ENCODE data around the gene CDH15. TPM values are rescaled to one million over a fixed set of nuclear protein-coding genes. Genes with fewer than 3 reads are reported as not detected.

Gene CDH15
- total and polyA plus RNA-seq, 9 of the 15 experiments (the other 6 are each of a cell fraction or from before 2014, with no cell fraction given), result 0.07 to 0.18 TPM; not detected in 7

- Histone ChIP-seq H3K4me1 (replicated peaks in 1 of 2; ENCODE audit: control insufficient read depth in 2 of 2, insufficient read depth in 2 of 2, low read length in 2 of 2) (peaks cover 0 to 59% of the 10 kb centered on the region in 2 experiments; a peak in 2 of 5 replicates), H3K27me3 (ENCODE audit: control insufficient read depth in 2 of 2, insufficient read depth in 2 of 2, low read length in 2 of 2) (peaks cover 7 to 15% of the 10 kb centered on the region in 2 experiments), H3K36me3 (ENCODE audit: control insufficient read depth, insufficient read depth, low read length) (no peaks in the 10 kb centered on the region), H3K4me2 (ENCODE audit: insufficient read depth, low read length) (peak within 1 kb of the TSS; percentile 58; the same call in 1 of the 2 replicates), H3K9me1 (ENCODE audit: control insufficient read depth, insufficient read depth, low read length) (no peaks in the 10 kb centered on the region), H3K9me3 (replicated peaks; ENCODE audit: control insufficient read depth, insufficient read depth, low read depth, low read length) (peaks cover 5% of the 10 kb centered on the region), H3K9ac (ENCODE audit: insufficient read depth in 1 of 2, low read depth in 2 of 2, low read length in 2 of 2) (peak within 1 kb of the TSS in 1 of 2 experiments; percentile 89; a peak in 2 of 4 replicates), H2AFZ (ENCODE audit: low read depth, low read length) (peak within 1 kb of the TSS; percentile 72; the same call in 1 of the 2 replicates), H3K79me2 (ENCODE audit: control insufficient read depth, insufficient read depth, low read length) (no peaks in the 10 kb centered on the region), H3K4me3 (peak within 1 kb of the TSS; percentile 26; the same call in 1 of the 2 replicates), H4K20me1 (replicated peaks; ENCODE audit: control insufficient read depth, insufficient read depth, low read length) (no peaks in the 10 kb centered on the region; the same call in 1 of the 2 replicates), H3K27ac (ENCODE audit: extremely low read depth, low read depth, low read length) (no peak within 1 kb of the TSS)
- FAIRE-seq (no peak), DNase-seq (ENCODE audit: extremely low read depth in 1 of 4, low spot score in 3 of 4) (no peak), ATAC-seq (no peak)
- in situ Hi-C loops (cut with MboI) (no loop called here), intact Hi-C loops (cut with micrococcal nuclease) (no loop called here)
- TF ChIP-seq ZNF165 (CRISPR knock-in tag; IDR thresholded peaks at IDR 0.05; ENCODE audit: borderline replicate concordance), result no peak
- TF ChIP-seq NR2C1 (IDR thresholded peaks at IDR 0.05), result peak; percentile 79
- peak; percentile 87 for TF ChIP-seq NR2C1 (tag; IDR thresholded peaks at IDR 0.05)
- peak; percentile 26; the same call in 1 of the 2 replicates for TF ChIP-seq NR2C2 (CRISPR knock-in tag; IDR thresholded peaks at IDR 0.05)
- peak; percentile 38; the same call in 1 of the 2 replicates for TF ChIP-seq NR2C2 (tag; IDR thresholded peaks at IDR 0.05)
- 28% methylated on average over 22 of the region's 28 CpGs for WGBS (ENCODE audit: insufficient coverage, low coverage, missing lambda C conversion rate)
- ChIA-PET CTCF (ENCODE audit: low intra/inter-chr PET ratio) (no interaction called here), POLR2A (interaction anchor here (0.6 to 1.2 kb wide), 5 partner anchors 16 to 498 kb away, joined by 3 to 4 read pairs (median 3); no protein-coding TSS in a partner anchor)
- no TSS peak for BruUV-seq (replicated peaks)
These were observed 28.7 kb downstream of the CDH15 start, which contains the start of gene SLC22A31 for GRCh38 chr16:89200124-89200849. Gene SLC22A31 (minus strand): TSS chr16:89200537. CDS start chr16:89200501, 36 bp downstream.

Data from K562 (cell line).